Esophagus squamous epithelium (tissue), 5 donors: ENCODE measurements around the gene CKMT1B. TPM values are rescaled to one million over a fixed set of nuclear protein-coding genes. Genes with fewer than 3 reads are reported as not detected.
"Not testable (repeated sequence)": the region's sequence is repeated elsewhere in the genome, so short reads cannot be mapped to it uniquely, and the experiment has no call there.

ENCODE experiments used
- DNase-seq: peaks from one replicate; lab custom pipeline; 2025; lab: John Stamatoyannopoulos, UW
- H3K27ac ChIP-seq, 4 donors: fragments of 200-600 bp; sonication (generic); one replicate each; pipeline ENCODE4 v1.5.1; 2016 to 2019; ENCODE audit warnings: mild to moderate bottlenecking in 1 of 4
- H3K27me3 ChIP-seq, 4 donors: fragments of 200-600 bp; sonication (generic); 1 replicate in 3 of 4; 2 replicates in 1 of 4; pipeline versions ENCODE4 v1.5.1 to v1.6.0; 2017 to 2021; ENCODE audit warnings: antibody characterized with exemption in 1 of 4
- H3K36me3 ChIP-seq, 3 donors: fragments of 200-600 bp; sonication (generic); one replicate each; pipeline ENCODE4 v1.5.1; 2016 to 2019
- H3K4me1 ChIP-seq, 3 donors: fragments of 200-600 bp; sonication (generic); one replicate each; pipeline ENCODE4 v1.5.1; 2017 to 2019
- H3K4me3 ChIP-seq, 4 donors: fragments of 200-600 bp; sonication (generic); 1 replicate in 3 of 4; 2 replicates in 1 of 4; pipeline ENCODE4 v1.5.1; 2016 to 2019; ENCODE audit warnings: mild to moderate bottlenecking in 2 of 4, moderate library complexity in 1 of 4
- H3K9me3 ChIP-seq, 3 donors: fragments of 200-600 bp; sonication (generic); one replicate each; pipeline ENCODE4 v1.5.1; 2016 to 2019
- CTCF ChIP-seq, 6 experiments: fragments of 450-650 bp in 4 of 6; fragments of 200-600 bp in 2 of 6; sonication (generic) in 2 of 6; IDR thresholded peaks; one replicate each; pipeline ENCODE4 v1.5.1; 2016 to 2019; ENCODE audit warnings: antibody characterized with exemption in 6 of 6, mild to moderate bottlenecking in 4 of 6, moderate library complexity in 4 of 6
- POLR2A ChIP-seq, 4 donors: fragments of 450-650 bp; IDR thresholded peaks; one replicate each; pipeline ENCODE4 v1.6.1; 2017; ENCODE audit warnings: antibody characterized with exemption in 4 of 4, mild to moderate bottlenecking in 4 of 4, moderate library complexity in 3 of 4
- WGBS, 2 donors: methylation state at CpG; one replicate each; pipeline ENCODE4 v1.1.5; 2018; 5-methylcytosine and 5-hydroxymethylcytosine counted together
- intact Hi-C: fragments of 100-400 bp; cut with DNase I; formaldehyde crosslinking; loops from one replicate; pipeline ENCODE4 v1.15.0; 2022
- small RNA-seq, 4 donors: library from RNA; depleted of rRNA; stranded (forward); fragments of <200 nt; gene quantifications; one replicate each; pipeline ENCODE3, GENCODE V24; 2016
- total RNA-seq, 4 donors: library from RNA; depleted of rRNA; stranded (reverse); fragments of >200 nt; gene quantifications; one replicate each; pipeline ENCODE4 v1.1.0, GENCODE V29; 2016
- donor health status: DM: yes; HTN: yes; CAD: no.

The CKMT1B gene
- total RNA-seq, 4 donors from 2014 or later, result 60.7 to 159 (median 87.4) TPM

GRCh38 chr15:43617750-43618149, 23.9 kb downstream of the CKMT1B start:
- no CpG with 5 or more reads among the region's 8 CpGs for WGBS, 2 donors
- H3K27ac ChIP-seq, H3K36me3 ChIP-seq, H3K4me1 ChIP-seq, intact Hi-C loops, H3K9me3 ChIP-seq, H3K4me3 ChIP-seq, DNase-seq: not testable (repeated sequence)
- H3K27me3 ChIP-seq, result peaks cover 0 to 17% (median 0%) of the 10 kb centered on the region in 4 donors

GRCh38 chr15:43618700-43619099, 24.9 kb downstream of the CKMT1B start, which contains the start of gene STRC:
TSS of gene STRC (minus strand) at chr15:43618800. CDS start at chr15:43618722, 78 bp downstream.
- H3K4me1 ChIP-seq, H3K36me3 ChIP-seq, DNase-seq, H3K27ac ChIP-seq, intact Hi-C loops, H3K9me3 ChIP-seq, H3K4me3 ChIP-seq: not testable (repeated sequence)
- no CpG with 5 or more reads among the region's 2 CpGs for WGBS, 2 donors
- peaks cover 0 to 27% (median 0%) of the 10 kb centered on the region in 4 donors for H3K27me3 ChIP-seq

- H3K9me3 ChIP-seq, H3K4me3 ChIP-seq, H3K36me3 ChIP-seq, H3K27ac ChIP-seq, H3K4me1 ChIP-seq, DNase-seq, intact Hi-C loops: not testable (repeated sequence)
- 61 to 71% methylated on average over 2 to 6 of the region's 7 CpGs for WGBS, 2 donors
- peaks cover 0 to 47% (median 0%) of the 10 kb centered on the region in 4 donors for H3K27me3 ChIP-seq
These were observed 28.4 kb downstream of the CKMT1B start for GRCh38 chr15:43622068-43622799.

- Histone ChIP-seq H3K27ac (no peak overlapping the region), H3K4me1 (no peaks in the 10 kb centered on the region), H3K9me3 (no peaks in the 10 kb centered on the region), H3K4me3 (no peak overlapping the region), H3K36me3 (no peaks in the 10 kb centered on the region), H3K27me3 (peaks cover 0 to 38% (median 0%) of the 10 kb centered on the region in 4 donors)
- 20 to 22% methylated on average over 5 of the region's 5 CpGs for WGBS, 2 donors
- TF ChIP-seq POLR2A (IDR thresholded peaks at IDR 0.05), result no peak
- TF ChIP-seq CTCF (IDR thresholded peaks at IDR 0.05), result no peak
- intact Hi-C loops, result no loop called here
- DNase-seq, result no peak
These were observed 31.3 kb downstream of the CKMT1B start for GRCh38 chr15:43625106-43625505.

GRCh38 chr15:43626937-43627336, 33.1 kb downstream of the CKMT1B start:
- intact Hi-C loops, H3K27ac ChIP-seq, H3K4me1 ChIP-seq, H3K4me3 ChIP-seq, H3K36me3 ChIP-seq, DNase-seq, H3K9me3 ChIP-seq: not testable (repeated sequence)
- H3K27me3 ChIP-seq, result peaks cover 0 to 31% (median 0%) of the 10 kb centered on the region in 4 donors

- H3K27me3 ChIP-seq, H3K4me3 ChIP-seq, H3K27ac ChIP-seq, DNase-seq, H3K36me3 ChIP-seq, intact Hi-C loops, H3K9me3 ChIP-seq, H3K4me1 ChIP-seq: not testable (repeated sequence)
- 90 to 97% methylated on average over 4 to 5 of the region's 8 CpGs for WGBS, 2 donors
These were observed 44.8 kb downstream of the CKMT1B start for GRCh38 chr15:43638464-43639204.

Small RNA genes within 50 kb of the gene (small RNA-seq; reads per million reads assigned to genes)
- gene PDIA3P2, result 0 reads per million in 4 donors
- gene RNU6-554P, result 0 reads per million in 4 donors
- 0 reads per million in 4 donors for gene RNU6-610P

Other genes starting within 250 kb of the CKMT1B start
- 10 to 100 TPM; 11.1 to 30.4 (median 19.1) TPM for gene ZSCAN29, start 223.0 kb upstream of the CKMT1B start, total RNA-seq
- gene TUBGCP4, start 222.9 kb upstream of the CKMT1B start, total RNA-seq, result 10 to 100 TPM; 12.7 to 21.2 (median 20.8) TPM
- gene TP53BP1, start 100.9 kb upstream of the CKMT1B start, total RNA-seq, result 10 to 100 TPM; 11.9 to 27.6 (median 20.6) TPM
- gene MAP1A, start 76.4 kb upstream of the CKMT1B start, total RNA-seq, result 1 to 10 TPM in 2 of 4 donors, under 1 TPM in 2; 0.53 to 5.9 (median 2.3) TPM
- gene PPIP5K1, start 3.8 kb upstream of the CKMT1B start, total RNA-seq, result 10 to 100 TPM; 21.4 to 33.0 (median 26.7) TPM
- 1 to 10 TPM in 1 of 4 donors, under 1 TPM in 1, not detected in 2; 0.03 to 1.1 TPM for gene STRC, start 24.8 kb downstream of the CKMT1B start, total RNA-seq
- gene CATSPER2, start 54.8 kb downstream of the CKMT1B start, total RNA-seq, result 1 to 10 TPM in 3 of 4 donors, not detected in 1; 2.4 to 3.8 (median 2.7) TPM
- gene CKMT1A, start 99.8 kb downstream of the CKMT1B start, total RNA-seq, result 100 to 1,000 TPM in 2 of 4 donors, 10 to 100 TPM in 2; 53.1 to 128 (median 93.6) TPM
- 100 to 1,000 TPM in 3 of 4 donors, 10 to 100 TPM in 1; 74.6 to 155 (median 129) TPM for gene PDIA3, start 152.4 kb downstream of the CKMT1B start, total RNA-seq
- gene ELL3, start 182.9 kb downstream of the CKMT1B start, total RNA-seq, result 10 to 100 TPM; 16.9 to 40.4 (median 29.9) TPM
- gene SERF2, start 198.3 kb downstream of the CKMT1B start, total RNA-seq, result 100 to 1,000 TPM; 520 to 903 (median 765) TPM
- under 1 TPM in 1 of 4 donors, not detected in 3; 0.19 TPM for gene SERINC4, start 206.2 kb downstream of the CKMT1B start, total RNA-seq
- gene HYPK, start 206.6 kb downstream of the CKMT1B start, total RNA-seq, result 1 to 10 TPM; 2.0 to 9.3 (median 5.8) TPM
- 10 to 100 TPM; 14.5 to 21.6 (median 18.4) TPM for gene MFAP1, start 230.7 kb downstream of the CKMT1B start, total RNA-seq
- gene WDR76, start 233.0 kb downstream of the CKMT1B start, total RNA-seq, result 10 to 100 TPM in 2 of 4 donors, 1 to 10 TPM in 2; 4.6 to 15.8 (median 10.3) TPM